PC-9 (cell line): ENCODE data around the gene SBK3.

ENCODE experiments used
- CTCF ChIP-seq: fragments of 200-600 bp; sonication (generic); conservative IDR thresholded peaks from 2 replicates; pipeline ENCODE4 v1.6.1; 2017; ENCODE audit warnings: mixed run types, antibody characterized with exemption, mild to moderate bottlenecking, moderate library complexity
- EZH2 ChIP-seq: fragments of 200-600 bp; sonication (generic); IDR thresholded peaks from 2 replicates; pipeline ENCODE4 v1.8.0; 2017; ENCODE audit warnings: antibody characterized with exemption, low read depth

GRCh38 chr19:55538132-55538531, 7.2 kb downstream of the SBK3 start:
- TF ChIP-seq CTCF (no peak), EZH2 (no peak)
